Osteocyte (in vitro differentiated cells): ENCODE measurements around the gene ZCCHC10. TPM values are rescaled to one million over a fixed set of nuclear protein-coding genes. Genes with fewer than 3 reads are reported as not detected.

Experiments
- DNase-seq: peaks from one replicate; pipeline ENCODE4 v3.0.0; 2021; ENCODE audit warnings: mixed read lengths; ENCODE audit not compliant: unreplicated experiment; ENCODE audit errors: extremely low spot score
- H3K27ac Mint-ChIP-seq: one replicate; pipeline ENCODE4 v1.8.0; 2021; ENCODE audit warnings: mild to moderate bottlenecking, mixed read lengths; ENCODE audit not compliant: unreplicated experiment
- H3K27me3 Mint-ChIP-seq: one replicate; pipeline ENCODE4 v1.8.0; 2021; ENCODE audit warnings: mixed read lengths; ENCODE audit not compliant: unreplicated experiment
- H3K36me3 Mint-ChIP-seq: one replicate; pipeline ENCODE4 v1.8.0; 2021; ENCODE audit warnings: mixed read lengths; ENCODE audit not compliant: unreplicated experiment
- H3K4me1 Mint-ChIP-seq: one replicate; pipeline ENCODE4 v1.8.0; 2021; ENCODE audit warnings: mixed read lengths; ENCODE audit not compliant: unreplicated experiment
- H3K4me3 Mint-ChIP-seq: one replicate; pipeline ENCODE4 v1.8.0; 2021; ENCODE audit warnings: mild to moderate bottlenecking, moderate library complexity, mixed read lengths; ENCODE audit not compliant: unreplicated experiment
- H3K9me3 Mint-ChIP-seq: one replicate; pipeline ENCODE4 v1.8.0; 2021; ENCODE audit warnings: mixed read lengths; ENCODE audit not compliant: unreplicated experiment
- CTCF ChIP-seq: fragments of 200-600 bp; sonication (generic); IDR thresholded peaks from 2 replicates; pipeline ENCODE4 v1.5.0; 2021; ENCODE audit warnings: antibody characterized with exemption, mild to moderate bottlenecking, moderate library complexity
- total RNA-seq: library from RNA; stranded (reverse); gene quantifications from 2 replicates; pipeline ENCODE4 v1.2.1, GENCODE V29; 2021

Gene ZCCHC10
- total RNA-seq, 1 donor from 2014 or later: 21.0 TPM

GRCh38 chr5:133065471-133065870, 39.1 kb upstream of the ZCCHC10 start:
- no peak for TF ChIP-seq CTCF
- Mint-ChIP-seq H3K9me3 (no peaks in the 10 kb centered on the region), H3K27ac (no peak overlapping the region), H3K36me3 (peaks cover 32% of the 10 kb centered on the region), H3K27me3 (no peaks in the 10 kb centered on the region), H3K4me3 (no peak overlapping the region), H3K4me1 (peaks cover 7% of the 10 kb centered on the region)
- no peak for DNase-seq

GRCh38 chr5:133063965-133064364, 37.6 kb upstream of the ZCCHC10 start:
- no peak for DNase-seq
- no peak for TF ChIP-seq CTCF

GRCh38 chr5:133062276-133062675, 35.9 kb upstream of the ZCCHC10 start:
- peaks cover 18% of the 10 kb centered on the region for H3K36me3 Mint-ChIP-seq
- H3K4me3 Mint-ChIP-seq: no peak overlapping the region
- no peak for TF ChIP-seq CTCF
- no peak for DNase-seq
- no peaks in the 10 kb centered on the region for H3K9me3 Mint-ChIP-seq
- no peaks in the 10 kb centered on the region for H3K27me3 Mint-ChIP-seq
- H3K27ac Mint-ChIP-seq: no peak overlapping the region
- peaks cover 12% of the 10 kb centered on the region for H3K4me1 Mint-ChIP-seq

More at GRCh38 chr5:133063965-133064364, 37.6 kb upstream of the ZCCHC10 start:
- no peak overlapping the region for H3K4me3 Mint-ChIP-seq
- H3K9me3 Mint-ChIP-seq: no peaks in the 10 kb centered on the region
- H3K36me3 Mint-ChIP-seq: peaks cover 26% of the 10 kb centered on the region
- no peak overlapping the region for H3K27ac Mint-ChIP-seq
- no peaks in the 10 kb centered on the region for H3K27me3 Mint-ChIP-seq
- H3K4me1 Mint-ChIP-seq: peaks cover 7% of the 10 kb centered on the region

- no peak overlapping the region for H3K4me3 Mint-ChIP-seq
- no peaks in the 10 kb centered on the region for H3K36me3 Mint-ChIP-seq
- DNase-seq: no peak
- no peak overlapping the region for H3K27ac Mint-ChIP-seq
- no peak for TF ChIP-seq CTCF
- no peaks in the 10 kb centered on the region for H3K27me3 Mint-ChIP-seq
- H3K4me1 Mint-ChIP-seq: peaks cover 25% of the 10 kb centered on the region
- H3K9me3 Mint-ChIP-seq: no peaks in the 10 kb centered on the region
Measured at GRCh38 chr5:133059621-133060020, 33.3 kb upstream of the ZCCHC10 start.

- Mint-ChIP-seq H3K27ac (no peak overlapping the region), H3K9me3 (no peaks in the 10 kb centered on the region), H3K4me1 (peaks cover 34% of the 10 kb centered on the region), H3K4me3 (no peak overlapping the region), H3K36me3 (no peaks in the 10 kb centered on the region), H3K27me3 (no peaks in the 10 kb centered on the region)
- no peak for DNase-seq
- TF ChIP-seq CTCF: no peak
Measured at GRCh38 chr5:133056891-133057290, 30.5 kb upstream of the ZCCHC10 start.
